HG03571 (cell line): ENCODE results near the gene PJA1.
A peak's percentile ranks its signal among the peaks of the same experiment; 100 is the strongest.

Source experiments
- ATAC-seq: cut with Tn5 transposase; IDR thresholded peaks from one replicate; pipeline ENCODE4 v1.9.1; 2021; ENCODE audit not compliant: unreplicated experiment

The PJA1 gene

GRCh38 chrX:69165087-69165651 lies at the start of gene PJA1:
Gene PJA1, minus strand, starts transcription at chrX:69165453. Its CDS starts 2,380 bp downstream, at chrX:69163073.
- peak; percentile 84 for ATAC-seq

GRCh38 chrX:69214463-69214862 lies 49.2 kb upstream of the PJA1 start:
- no peak for ATAC-seq

GRCh38 chrX:69211701-69212100 lies 46.4 kb upstream of the PJA1 start:
- ATAC-seq, result no peak

- no peak for ATAC-seq
Observed at GRCh38 chrX:69210581-69210980, 45.3 kb upstream of the PJA1 start.

- ATAC-seq, result no peak
Observed at GRCh38 chrX:69207216-69207615, 42.0 kb upstream of the PJA1 start.

GRCh38 chrX:69203638-69204037 lies 38.4 kb upstream of the PJA1 start:
- ATAC-seq, result no peak

GRCh38 chrX:69197690-69198089 lies 32.4 kb upstream of the PJA1 start:
- ATAC-seq, result no peak

- ATAC-seq, result no peak
Observed at GRCh38 chrX:69196666-69197065, 31.4 kb upstream of the PJA1 start.

GRCh38 chrX:69195810-69196209 lies 30.6 kb upstream of the PJA1 start:
- no peak for ATAC-seq

GRCh38 chrX:69195192-69195591 lies 29.9 kb upstream of the PJA1 start:
- no peak for ATAC-seq

- no peak for ATAC-seq
Observed at GRCh38 chrX:69192603-69193002, 27.4 kb upstream of the PJA1 start.

GRCh38 chrX:69189576-69190371 lies 24.5 kb upstream of the PJA1 start:
- no peak for ATAC-seq

GRCh38 chrX:69186651-69187050 lies 21.4 kb upstream of the PJA1 start:
- ATAC-seq, result no peak

GRCh38 chrX:69185886-69186285 lies 20.6 kb upstream of the PJA1 start:
- ATAC-seq, result no peak

GRCh38 chrX:69185141-69185540 lies 19.9 kb upstream of the PJA1 start:
- ATAC-seq, result no peak

- no peak for ATAC-seq
Observed at GRCh38 chrX:69182818-69183380, 17.6 kb upstream of the PJA1 start.

GRCh38 chrX:69179380-69179911 lies 14.2 kb upstream of the PJA1 start:
- ATAC-seq, result no peak

- ATAC-seq, result no peak
Observed at GRCh38 chrX:69178592-69178991, 13.3 kb upstream of the PJA1 start.

GRCh38 chrX:69177511-69178162 lies 12.4 kb upstream of the PJA1 start:
- no peak for ATAC-seq

GRCh38 chrX:69176053-69176452 lies 10.8 kb upstream of the PJA1 start:
- no peak for ATAC-seq

GRCh38 chrX:69173906-69174305 lies 8.7 kb upstream of the PJA1 start:
- ATAC-seq, result no peak

GRCh38 chrX:69172937-69173336 lies 7.7 kb upstream of the PJA1 start:
- no peak for ATAC-seq
